Thyroid gland (tissue), 4 donors: ENCODE measurements around the gene TMPRSS11A. TPM values are rescaled to one million over a fixed set of nuclear protein-coding genes. Genes with fewer than 3 reads are reported as not detected.

Source experiments
- DNase-seq, 2 donors: peaks; one replicate each; pipeline ENCODE4 v3.0.0-alpha.2; 2019
- H3K27ac ChIP-seq, 3 donors: fragments of 200-600 bp; sonication (generic); 1 replicate in 2 of 3; 2 replicates in 1 of 3; pipeline ENCODE4 v1.5.1; 2016 to 2019; ENCODE audit warnings: mild to moderate bottlenecking in 1 of 3, moderate library complexity in 1 of 3
- H3K27me3 ChIP-seq: fragments of 200-600 bp; sonication (generic); one replicate; pipeline ENCODE4 v1.5.1; 2019
- H3K36me3 ChIP-seq, 2 donors: fragments of 200-600 bp; sonication (generic); one replicate each; pipeline ENCODE4 v1.5.1; 2016 to 2019
- H3K4me1 ChIP-seq, 2 donors: fragments of 200-600 bp; sonication (generic); one replicate each; pipeline ENCODE4 v1.5.1; 2017 to 2019
- H3K4me3 ChIP-seq, 3 donors: fragments of 200-600 bp; sonication (generic); replicated peaks in 1 of 3; 1 replicate in 2 of 3; 2 replicates in 1 of 3; pipeline ENCODE4 v1.5.1; 2016; ENCODE audit warnings: mild to moderate bottlenecking in 1 of 3
- H3K9me3 ChIP-seq: fragments of 200-600 bp; sonication (generic); one replicate; pipeline ENCODE4 v1.5.1; 2017
- POLR2A ChIP-seq, 2 donors: fragments of 450-650 bp; IDR thresholded peaks; one replicate each; pipeline ENCODE4 v1.6.1; 2017; ENCODE audit warnings: antibody characterized with exemption in 2 of 2, mild to moderate bottlenecking in 2 of 2, moderate library complexity in 1 of 2
- WGBS, 2 donors: methylation state at CpG; one replicate each; pipeline ENCODE4 v1.1.5; 2017; 5-methylcytosine and 5-hydroxymethylcytosine counted together
- intact Hi-C: fragments of 100-400 bp; cut with DNase I; formaldehyde crosslinking; loops from one replicate; pipeline ENCODE4 v1.15.1; 2023
- total RNA-seq, 4 donors: library from RNA; depleted of rRNA; stranded (reverse); fragments of >200 nt; gene quantifications; one replicate each; pipeline ENCODE4 v1.2.3, GENCODE V29; 2016
- TF ChIP-seq, protein P1 (sequence below), 6 experiments: fragments of 200-600 bp in 3 of 6; fragments of 450-650 bp in 3 of 6; sonication (generic) in 3 of 6; IDR thresholded peaks; one replicate each; pipeline ENCODE4 v1.5.1; 2016 to 2019; ENCODE audit warnings: antibody characterized with exemption in 6 of 6, mild to moderate bottlenecking in 2 of 6, inconsistent platforms in 1 of 6, moderate library complexity in 1 of 6

TMPRSS11A gene, protein sequence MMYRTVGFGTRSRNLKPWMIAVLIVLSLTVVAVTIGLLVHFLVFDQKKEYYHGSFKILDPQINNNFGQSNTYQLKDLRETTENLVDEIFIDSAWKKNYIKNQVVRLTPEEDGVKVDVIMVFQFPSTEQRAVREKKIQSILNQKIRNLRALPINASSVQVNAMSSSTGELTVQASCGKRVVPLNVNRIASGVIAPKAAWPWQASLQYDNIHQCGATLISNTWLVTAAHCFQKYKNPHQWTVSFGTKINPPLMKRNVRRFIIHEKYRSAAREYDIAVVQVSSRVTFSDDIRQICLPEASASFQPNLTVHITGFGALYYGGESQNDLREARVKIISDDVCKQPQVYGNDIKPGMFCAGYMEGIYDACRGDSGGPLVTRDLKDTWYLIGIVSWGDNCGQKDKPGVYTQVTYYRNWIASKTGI
- not detected for total RNA-seq

DNA sequence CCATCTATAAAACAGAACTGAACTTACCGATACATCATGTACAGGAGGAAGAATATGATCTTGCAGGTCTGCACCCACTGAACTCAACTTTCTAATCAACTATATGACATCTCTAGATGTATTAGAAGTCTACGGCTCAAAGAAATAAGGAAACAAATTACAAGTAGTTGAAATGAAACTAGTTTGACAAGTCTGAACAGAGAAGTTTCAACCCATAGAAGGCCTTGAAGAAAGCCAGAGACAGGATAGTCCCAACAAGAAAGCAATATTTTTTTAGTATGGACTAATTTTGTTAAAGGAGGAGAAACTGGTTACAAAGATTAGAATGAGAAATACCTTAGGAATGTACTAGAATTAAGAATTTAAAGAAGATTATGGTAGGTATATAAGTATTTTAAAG, at the start of gene TMPRSS11A:
Gene TMPRSS11A (minus strand): TSS at position 138 of the 400 bp plus-strand sequence. CDS start 100 bp downstream, at position 38.
- no peaks in the 10 kb centered on the region for H3K36me3 ChIP-seq
- H3K4me1 ChIP-seq, result no peaks in the 10 kb centered on the region
- DNase-seq, result no peak
- no peak within 1 kb of the TSS for H3K4me3 ChIP-seq
- H3K27me3 ChIP-seq, result no peaks in the 10 kb centered on the region
- H3K27ac ChIP-seq, result no peak within 1 kb of the TSS
- TF ChIP-seq, protein P1, sequence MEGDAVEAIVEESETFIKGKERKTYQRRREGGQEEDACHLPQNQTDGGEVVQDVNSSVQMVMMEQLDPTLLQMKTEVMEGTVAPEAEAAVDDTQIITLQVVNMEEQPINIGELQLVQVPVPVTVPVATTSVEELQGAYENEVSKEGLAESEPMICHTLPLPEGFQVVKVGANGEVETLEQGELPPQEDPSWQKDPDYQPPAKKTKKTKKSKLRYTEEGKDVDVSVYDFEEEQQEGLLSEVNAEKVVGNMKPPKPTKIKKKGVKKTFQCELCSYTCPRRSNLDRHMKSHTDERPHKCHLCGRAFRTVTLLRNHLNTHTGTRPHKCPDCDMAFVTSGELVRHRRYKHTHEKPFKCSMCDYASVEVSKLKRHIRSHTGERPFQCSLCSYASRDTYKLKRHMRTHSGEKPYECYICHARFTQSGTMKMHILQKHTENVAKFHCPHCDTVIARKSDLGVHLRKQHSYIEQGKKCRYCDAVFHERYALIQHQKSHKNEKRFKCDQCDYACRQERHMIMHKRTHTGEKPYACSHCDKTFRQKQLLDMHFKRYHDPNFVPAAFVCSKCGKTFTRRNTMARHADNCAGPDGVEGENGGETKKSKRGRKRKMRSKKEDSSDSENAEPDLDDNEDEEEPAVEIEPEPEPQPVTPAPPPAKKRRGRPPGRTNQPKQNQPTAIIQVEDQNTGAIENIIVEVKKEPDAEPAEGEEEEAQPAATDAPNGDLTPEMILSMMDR (IDR thresholded peaks at IDR 0.05), result no peak
- TF ChIP-seq POLR2A (IDR thresholded peaks at IDR 0.05), result no peak
- 43 to 64% methylated on average over 2 of the region's 2 CpGs for WGBS, 2 donors
- no peaks in the 10 kb centered on the region for H3K9me3 ChIP-seq
- intact Hi-C loops, result no loop called here

DNA sequence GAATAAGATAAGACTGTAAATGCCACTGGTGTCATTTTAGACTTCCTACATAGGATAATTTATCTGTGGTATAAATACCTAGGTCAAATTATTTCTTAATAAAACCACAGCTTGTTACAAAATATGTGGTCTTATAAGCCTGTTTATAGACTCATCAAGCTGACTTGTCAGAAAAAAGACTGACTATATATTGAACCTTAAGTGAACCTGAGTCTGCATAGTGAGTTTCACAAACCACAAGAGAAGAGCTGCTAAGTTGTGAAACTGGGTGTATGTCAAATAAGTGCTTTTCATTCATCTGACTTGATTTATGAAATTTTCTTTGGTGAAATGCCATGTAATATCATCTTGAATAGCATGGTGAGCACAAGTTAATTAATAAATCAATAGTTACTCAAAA, 48.4 kb upstream of the TMPRSS11A start:
- H3K27me3 ChIP-seq, result no peaks in the 10 kb centered on the region
- intact Hi-C loops, result no loop called here
- no peak overlapping the region for H3K4me3 ChIP-seq
- H3K9me3 ChIP-seq, result no peaks in the 10 kb centered on the region
- TF ChIP-seq POLR2A (IDR thresholded peaks at IDR 0.05), result no peak
- TF ChIP-seq, protein P1 (IDR thresholded peaks at IDR 0.05), result no peak
- H3K27ac ChIP-seq, result no peak overlapping the region
- DNase-seq, result no peak
- H3K36me3 ChIP-seq, result no peaks in the 10 kb centered on the region
- H3K4me1 ChIP-seq, result no peaks in the 10 kb centered on the region

DNA sequence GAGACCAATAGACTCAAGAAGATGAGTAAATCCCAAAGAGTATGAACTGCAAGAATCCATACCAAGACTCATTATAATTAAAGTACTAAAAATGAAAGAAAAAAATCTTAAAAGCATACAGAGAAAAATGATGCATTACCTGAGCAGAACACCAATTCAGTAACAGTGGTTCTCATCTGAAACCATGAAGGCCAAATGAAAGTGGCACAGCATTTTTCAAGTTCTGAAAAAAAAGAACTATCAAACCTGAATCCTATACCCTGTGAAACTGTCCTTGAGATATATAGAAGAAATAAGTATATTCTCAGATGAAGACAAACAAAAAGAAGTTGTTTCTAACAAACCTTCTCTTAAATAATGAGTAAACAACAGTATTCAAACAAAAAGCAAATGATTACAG, 39.6 kb upstream of the TMPRSS11A start:
- H3K27me3 ChIP-seq, result no peaks in the 10 kb centered on the region
- H3K4me1 ChIP-seq, result no peaks in the 10 kb centered on the region
- no peak for TF ChIP-seq POLR2A (IDR thresholded peaks at IDR 0.05)
- TF ChIP-seq, protein P1 (IDR thresholded peaks at IDR 0.05), result no peak
- H3K4me3 ChIP-seq, result no peak overlapping the region
- H3K36me3 ChIP-seq, result no peaks in the 10 kb centered on the region
- no peak overlapping the region for H3K27ac ChIP-seq
- H3K9me3 ChIP-seq, result no peaks in the 10 kb centered on the region
- no peak for DNase-seq
- intact Hi-C loops, result no loop called here

DNA sequence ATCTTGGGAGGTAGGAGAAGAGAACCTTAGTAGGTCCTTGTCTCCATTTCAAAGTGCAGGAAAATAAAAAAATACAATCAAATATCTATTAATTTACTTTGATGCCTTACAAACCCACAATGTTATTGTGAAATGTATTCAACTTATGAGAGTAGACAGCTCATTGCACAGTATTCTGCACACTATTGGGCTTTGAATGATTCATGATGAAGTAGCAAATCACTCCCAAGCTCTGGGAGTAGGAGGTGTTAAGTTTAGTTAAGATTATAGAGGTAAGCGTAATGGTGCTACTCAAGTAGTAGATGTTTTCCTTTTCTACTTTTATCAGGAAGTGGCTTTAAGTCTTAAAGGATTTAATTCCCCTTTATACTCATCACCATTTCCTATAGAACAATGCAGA, 32.8 kb upstream of the TMPRSS11A start:
- H3K27ac ChIP-seq, result no peak overlapping the region
- no peak for DNase-seq
- H3K4me3 ChIP-seq, result no peak overlapping the region
- H3K36me3 ChIP-seq, result no peaks in the 10 kb centered on the region
- intact Hi-C loops, result no loop called here
- H3K9me3 ChIP-seq, result no peaks in the 10 kb centered on the region
- TF ChIP-seq POLR2A (IDR thresholded peaks at IDR 0.05), result no peak
- TF ChIP-seq, protein P1 (IDR thresholded peaks at IDR 0.05), result no peak
- no peaks in the 10 kb centered on the region for H3K4me1 ChIP-seq
- no peaks in the 10 kb centered on the region for H3K27me3 ChIP-seq
- 73 to 93% methylated on average over 1 of the region's 1 CpG for WGBS, 2 donors

DNA sequence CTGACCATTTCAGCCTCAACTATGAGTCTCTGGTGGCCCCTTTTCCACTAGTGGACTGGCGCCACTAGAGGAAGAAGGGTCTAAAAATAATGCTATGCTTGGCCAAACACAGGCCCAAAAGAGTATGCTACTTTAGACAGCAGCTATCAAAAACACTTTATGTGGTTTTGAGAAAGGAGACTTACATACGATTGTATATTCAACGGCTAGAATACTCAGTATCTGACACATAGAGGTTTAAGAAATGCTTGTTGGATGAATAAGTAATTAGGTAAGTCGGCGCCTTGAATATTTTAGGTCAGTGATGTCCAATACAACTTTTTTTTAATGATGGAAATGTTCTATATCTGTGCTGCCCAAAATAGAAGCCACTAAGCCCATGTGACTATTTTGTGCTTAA, 25.7 kb upstream of the TMPRSS11A start:
- no peaks in the 10 kb centered on the region for H3K9me3 ChIP-seq
- H3K36me3 ChIP-seq, result no peaks in the 10 kb centered on the region
- DNase-seq, result no peak
- H3K27ac ChIP-seq, result no peak overlapping the region
- TF ChIP-seq POLR2A (IDR thresholded peaks at IDR 0.05), result no peak
- TF ChIP-seq, protein P1 (IDR thresholded peaks at IDR 0.05), result no peak
- intact Hi-C loops, result no loop called here
- no peaks in the 10 kb centered on the region for H3K4me1 ChIP-seq
- WGBS, 2 donors, result 84 to 86% methylated on average over 5 of the region's 5 CpGs
- no peaks in the 10 kb centered on the region for H3K27me3 ChIP-seq
- no peak overlapping the region for H3K4me3 ChIP-seq
